ENCODE data around the gene ATG13. TPM values are rescaled to one million over a fixed set of nuclear protein-coding genes. Genes with fewer than 3 reads are reported as not detected.

The ATG13 gene
- total RNA-seq, 1 experiment from 2014 or later = 44.4 TPM

- DNase-seq (ENCODE audit: extremely low read depth, low read depth) = no peak
Observed at GRCh38 chr11:46603704-46604308, 13.5 kb upstream of the ATG13 start.

- DNase-seq (ENCODE audit: extremely low read depth, low read depth) = no peak
Observed at GRCh38 chr11:46604796-46605195, 12.6 kb upstream of the ATG13 start.

GRCh38 chr11:46607516-46607915, 9.8 kb upstream of the ATG13 start:
- no peak for DNase-seq (ENCODE audit: extremely low read depth, low read depth)

GRCh38 chr11:46609386-46609785, 8.0 kb upstream of the ATG13 start:
- no peak for DNase-seq (ENCODE audit: extremely low read depth, low read depth)

- DNase-seq (ENCODE audit: extremely low read depth, low read depth) = no peak
Observed at GRCh38 chr11:46611526-46612304, 5.6 kb upstream of the ATG13 start.

GRCh38 chr11:46612326-46612725, 5.0 kb upstream of the ATG13 start:
- no peak for DNase-seq (ENCODE audit: extremely low read depth, low read depth)

GRCh38 chr11:46615756-46616155, 1.6 kb upstream of the ATG13 start:
- no peak for DNase-seq (ENCODE audit: extremely low read depth, low read depth)

GRCh38 chr11:46616551-46617133, 711 bp upstream of the ATG13 start:
- no peak for DNase-seq (ENCODE audit: extremely low read depth, low read depth)

GRCh38 chr11:46617972-46618314, 590 bp downstream of the ATG13 start:
- no peak for DNase-seq (ENCODE audit: extremely low read depth, low read depth)

GRCh38 chr11:46618837-46619236, 1.5 kb downstream of the ATG13 start:
- no peak for DNase-seq (ENCODE audit: extremely low read depth, low read depth)

- DNase-seq (ENCODE audit: extremely low read depth, low read depth) = no peak
Observed at GRCh38 chr11:46625406-46625805, 8.1 kb downstream of the ATG13 start.

- no peak for DNase-seq (ENCODE audit: extremely low read depth, low read depth)
Observed at GRCh38 chr11:46628961-46629360, 11.6 kb downstream of the ATG13 start.

- no peak for DNase-seq (ENCODE audit: extremely low read depth, low read depth)
Observed at GRCh38 chr11:46630237-46630636, 12.9 kb downstream of the ATG13 start.

- no peak for DNase-seq (ENCODE audit: extremely low read depth, low read depth)
Observed at GRCh38 chr11:46631676-46632075, 14.3 kb downstream of the ATG13 start.

GRCh38 chr11:46632502-46632901, 15.1 kb downstream of the ATG13 start:
- no peak for DNase-seq (ENCODE audit: extremely low read depth, low read depth)

- DNase-seq (ENCODE audit: extremely low read depth, low read depth) = no peak
Observed at GRCh38 chr11:46633291-46634217, 16.2 kb downstream of the ATG13 start.

- DNase-seq (ENCODE audit: extremely low read depth, low read depth) = no peak
Observed at GRCh38 chr11:46635557-46636139, 18.3 kb downstream of the ATG13 start.

GRCh38 chr11:46637546-46637945, 20.2 kb downstream of the ATG13 start:
- no peak for DNase-seq (ENCODE audit: extremely low read depth, low read depth)

GRCh38 chr11:46639197-46639839, 22.0 kb downstream of the ATG13 start:
- DNase-seq (ENCODE audit: extremely low read depth, low read depth) = no peak
